HG02885 (cell line): ENCODE data around the gene KRT2.
"Not testable (repeated sequence)": the region's sequence is repeated elsewhere in the genome, so short reads cannot be mapped to it uniquely, and the experiment has no call there.

ENCODE experiments used
- ATAC-seq: cut with Tn5 transposase; IDR thresholded peaks from one replicate; pipeline ENCODE4 v1.9.1; 2021; ENCODE audit warnings: mild to moderate bottlenecking; ENCODE audit not compliant: unreplicated experiment, poor library complexity

Gene KRT2

GRCh38 chr12:52686063-52686462 is 34.1 kb upstream of the KRT2 start:
- no peak for ATAC-seq

DNA sequence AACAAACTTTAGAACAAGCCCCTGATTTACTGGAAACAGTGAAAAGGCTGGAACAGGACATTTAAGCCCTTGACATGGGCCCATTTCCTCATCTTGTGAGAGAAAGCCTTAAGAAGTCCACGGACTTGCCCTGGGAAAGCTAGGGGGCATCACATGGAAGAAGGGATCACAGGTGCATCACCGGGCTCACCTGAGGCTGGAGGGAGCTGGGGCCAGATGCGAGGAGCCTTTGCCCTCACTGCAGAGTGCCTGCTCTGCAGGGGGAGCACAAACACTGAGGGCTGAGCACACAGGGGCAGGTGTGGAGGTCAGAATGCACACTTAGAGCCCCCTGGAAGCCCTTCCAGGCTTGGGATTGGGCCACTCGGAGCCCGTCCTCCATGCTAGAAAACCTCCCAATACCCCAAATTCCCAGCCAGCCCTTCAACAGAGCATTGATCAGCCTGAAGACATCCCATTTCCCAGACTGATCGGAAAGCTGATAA is 33.4 kb upstream of the KRT2 start:
- no peak for ATAC-seq

DNA sequence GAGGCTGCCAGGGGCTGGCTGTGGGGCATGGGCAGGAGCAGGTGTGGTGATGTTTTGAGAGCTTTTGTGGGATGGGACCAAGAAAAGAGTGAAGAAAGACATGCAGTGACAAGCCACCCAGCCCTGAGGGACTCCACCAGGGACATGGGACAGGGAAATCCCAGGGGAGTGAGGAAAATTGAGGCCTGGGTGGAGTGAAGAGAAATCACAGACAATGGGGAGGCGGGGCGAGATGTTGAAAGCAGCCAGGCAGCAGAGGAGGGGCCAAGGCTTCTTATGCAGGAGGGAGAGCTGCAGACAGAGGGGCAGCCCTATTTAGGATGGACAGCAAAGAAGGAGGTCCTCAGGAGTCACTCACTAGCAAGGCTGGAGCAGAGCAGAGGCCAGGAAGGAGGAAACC is 32.4 kb upstream of the KRT2 start:
- no peak for ATAC-seq

DNA sequence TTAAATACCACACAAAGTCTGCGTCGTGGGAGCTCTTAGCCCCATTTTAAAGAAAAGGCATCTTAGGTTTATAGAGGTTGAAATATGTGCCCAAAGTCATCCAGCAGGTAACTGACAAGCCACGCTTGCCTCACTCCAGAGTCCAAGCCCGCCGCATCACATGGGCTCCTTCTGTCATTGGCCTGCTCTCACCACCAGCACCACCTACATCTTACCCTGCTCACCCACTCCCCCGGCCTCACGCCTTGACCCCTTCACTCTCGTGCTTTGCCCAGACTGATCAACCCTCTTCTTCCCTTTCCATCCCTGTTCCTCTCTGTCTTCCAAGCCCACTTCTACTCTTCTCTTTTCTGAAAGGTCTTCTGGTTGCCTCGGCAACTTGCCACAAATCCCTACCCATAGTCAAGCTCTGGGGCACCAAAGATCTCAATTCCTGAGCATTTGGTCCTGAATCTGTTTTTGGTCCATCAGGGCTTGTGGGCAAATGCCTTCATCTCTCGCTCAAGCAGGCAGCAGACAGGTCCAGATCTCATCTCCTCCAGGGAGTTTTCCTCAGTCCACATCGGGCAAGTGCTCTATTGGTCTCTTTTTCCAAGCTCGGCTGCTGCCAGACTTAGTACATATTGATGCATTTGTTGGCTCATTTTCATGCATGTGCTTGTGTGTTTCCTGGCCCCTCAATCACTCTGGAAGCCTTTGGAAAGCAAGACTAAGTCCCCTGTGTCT is 31.7 kb upstream of the KRT2 start:
- no peak for ATAC-seq

DNA sequence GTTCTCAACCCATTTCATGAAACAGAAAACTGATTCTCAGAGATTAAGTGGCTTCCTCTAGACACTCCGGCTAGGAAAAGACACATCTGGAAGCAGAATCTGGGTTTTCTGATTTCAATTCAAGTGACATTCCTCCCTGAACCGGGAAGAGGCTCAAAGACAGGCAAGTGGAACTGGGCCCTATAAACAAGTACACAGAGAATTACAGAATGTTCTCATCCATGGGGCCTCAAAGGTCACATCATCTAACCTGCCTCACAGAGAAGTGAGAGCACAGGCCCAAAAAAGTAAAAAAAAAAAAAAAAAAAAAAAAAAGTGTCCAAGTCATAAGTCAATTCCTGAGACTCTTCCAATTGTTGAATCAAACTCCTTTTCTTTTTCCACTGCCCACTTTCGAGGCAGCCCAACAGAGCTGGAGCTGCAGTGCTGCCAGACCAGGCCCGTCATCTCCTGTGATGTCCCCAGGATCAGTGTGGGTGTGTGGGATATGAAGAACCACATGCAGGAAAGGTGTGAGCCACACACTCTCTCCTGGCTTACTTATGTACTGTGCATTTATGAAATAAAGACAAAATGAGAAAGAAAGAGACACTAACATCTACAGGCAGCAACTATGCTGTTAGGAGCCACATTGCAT is 31.0 kb upstream of the KRT2 start:
- ATAC-seq: no peak

DNA sequence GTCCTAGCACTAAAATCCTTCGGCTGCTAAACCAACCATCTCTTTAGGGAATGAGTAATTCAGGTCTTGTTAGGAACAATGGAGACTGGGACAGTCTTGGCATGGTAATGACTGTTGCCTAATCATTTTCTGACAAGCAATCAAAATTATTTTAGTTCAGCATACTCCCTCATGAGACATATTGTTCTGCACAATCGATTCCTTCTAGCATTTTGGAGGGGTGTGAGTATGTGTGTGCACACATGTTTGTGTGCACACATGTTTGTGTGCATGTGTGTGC is 30.3 kb upstream of the KRT2 start:
- no peak for ATAC-seq

DNA sequence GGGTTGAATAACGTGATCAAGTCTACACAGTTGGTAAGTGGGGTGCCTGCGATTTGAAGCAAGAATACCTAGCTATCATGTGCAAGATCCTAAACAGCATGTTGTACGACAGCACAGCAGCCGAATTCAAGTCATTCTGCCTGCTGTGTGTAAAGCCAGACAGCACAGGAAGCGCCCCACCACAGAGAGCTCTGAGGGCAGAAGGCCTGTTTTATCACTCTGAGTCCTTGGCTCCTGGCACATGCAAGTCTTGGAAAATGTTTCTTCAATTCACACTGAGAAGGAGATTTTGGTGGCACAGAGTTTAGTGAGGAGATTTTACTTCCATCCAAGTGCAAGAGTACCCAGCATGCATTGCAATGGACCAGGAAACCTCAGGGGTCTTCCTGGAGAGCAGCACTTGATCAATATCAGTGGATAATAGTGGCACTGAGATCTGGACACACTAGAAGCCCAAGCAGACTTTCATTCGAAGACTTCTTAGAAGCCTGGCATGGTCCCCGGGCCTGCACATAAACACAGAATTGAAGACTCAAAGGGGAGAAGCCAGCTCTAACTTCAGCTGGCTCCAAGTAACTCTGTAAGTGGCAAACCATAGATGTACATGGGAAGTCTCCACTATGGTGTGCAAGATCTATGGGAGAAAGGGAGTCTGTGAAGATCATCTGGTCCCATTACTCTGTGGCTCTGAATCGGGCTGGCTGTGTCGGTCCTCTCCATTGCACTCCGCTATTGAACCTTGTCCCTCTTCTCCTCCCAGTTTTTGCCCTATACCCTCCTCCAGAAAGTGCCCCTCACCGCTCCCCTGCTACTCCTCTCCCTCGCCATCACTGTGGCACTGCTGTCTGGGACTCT is 29.7 kb upstream of the KRT2 start:
- ATAC-seq: no peak

- no peak for ATAC-seq
Observed at GRCh38 chr12:52680363-52680762, 28.4 kb upstream of the KRT2 start, which contains the start of gene KRT1. TSS of gene KRT1 (minus strand) at chr12:52680407. CDS start at chr12:52680348, 59 bp downstream.

DNA sequence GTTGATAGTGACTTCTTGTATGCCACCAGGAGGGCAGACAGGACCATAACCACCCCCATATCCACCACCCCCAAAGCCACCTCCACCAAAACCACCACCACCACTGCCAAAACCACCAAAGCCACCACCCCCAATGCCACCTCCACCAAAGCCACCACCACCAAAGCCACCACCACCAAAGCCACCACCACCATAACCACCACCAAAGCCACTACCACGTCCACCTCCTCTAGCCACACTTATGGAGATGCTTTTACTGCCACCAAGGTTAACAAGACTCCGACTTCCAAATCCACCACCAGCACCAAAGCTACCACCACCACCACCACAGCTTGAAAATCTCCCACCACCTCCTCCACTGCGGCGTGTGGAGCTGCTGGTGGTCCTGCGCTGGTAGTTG is 27.9 kb upstream of the KRT2 start:
- ATAC-seq: no peak

DNA sequence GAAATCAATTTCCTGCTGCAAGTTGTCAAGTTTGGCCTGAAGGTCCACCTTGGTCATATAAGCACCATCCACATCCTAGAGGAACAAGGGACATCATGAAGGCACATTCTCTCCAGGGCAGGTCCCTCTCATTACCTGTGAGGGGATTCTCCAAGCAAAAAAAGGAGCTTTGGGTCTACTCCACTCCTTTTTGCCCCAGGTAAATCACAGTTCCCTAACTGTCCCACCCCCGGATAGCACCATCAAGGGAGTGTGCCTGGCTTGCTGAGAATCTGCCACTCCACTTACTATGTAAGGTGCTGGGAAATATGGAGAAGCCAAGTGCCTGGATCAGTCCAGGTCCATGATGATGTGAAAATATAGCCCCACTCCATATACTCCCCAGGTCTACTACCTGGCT is 25.7 kb upstream of the KRT2 start:
- ATAC-seq: no peak

DNA sequence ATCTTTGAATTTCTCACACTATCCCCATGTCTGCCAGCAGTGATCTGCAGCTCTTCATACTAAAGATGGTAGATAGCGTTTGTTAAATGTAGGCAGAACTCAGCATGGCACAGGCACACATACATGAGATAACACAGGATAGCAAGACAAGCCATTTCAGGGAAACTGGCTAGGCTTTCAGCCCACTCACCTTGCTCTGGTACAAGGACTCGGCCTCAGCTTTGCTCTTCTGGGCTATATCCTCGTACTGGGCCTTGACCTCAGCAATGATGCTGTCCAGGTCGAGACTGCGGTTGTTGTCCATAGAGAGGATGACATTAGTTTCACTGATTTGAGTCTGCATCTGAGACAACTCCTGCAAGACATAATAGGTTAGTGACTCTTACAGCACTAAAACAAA is 25.1 kb upstream of the KRT2 start:
- ATAC-seq: no peak

DNA sequence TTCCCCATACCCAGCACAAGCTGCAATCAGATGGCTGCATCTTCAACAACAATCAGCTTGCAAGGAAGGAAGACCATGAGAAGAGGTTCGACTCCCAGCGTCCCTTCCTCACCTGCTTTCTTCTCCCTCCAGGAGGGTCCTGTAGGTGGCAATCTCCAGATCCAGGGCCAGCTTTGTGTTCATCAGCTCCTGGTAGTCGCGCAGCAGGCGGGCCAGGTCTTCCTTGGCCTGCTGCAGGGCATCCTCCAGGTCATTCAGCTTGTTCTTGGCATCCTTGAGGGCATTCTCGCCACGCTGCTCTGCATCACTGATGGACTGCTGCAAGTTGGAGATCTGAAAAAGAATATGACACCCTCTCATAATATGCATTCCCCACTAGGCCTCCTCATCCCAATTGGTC is 24.2 kb upstream of the KRT2 start:
- no peak for ATAC-seq

- ATAC-seq: no peak
Observed at GRCh38 chr12:52675301-52675701, 23.3 kb upstream of the KRT2 start.

- no peak for ATAC-seq
Observed at GRCh38 chr12:52674433-52674775, 22.4 kb upstream of the KRT2 start.

- no peak for ATAC-seq
Observed at GRCh38 chr12:52673713-52674432, 21.9 kb upstream of the KRT2 start.

DNA sequence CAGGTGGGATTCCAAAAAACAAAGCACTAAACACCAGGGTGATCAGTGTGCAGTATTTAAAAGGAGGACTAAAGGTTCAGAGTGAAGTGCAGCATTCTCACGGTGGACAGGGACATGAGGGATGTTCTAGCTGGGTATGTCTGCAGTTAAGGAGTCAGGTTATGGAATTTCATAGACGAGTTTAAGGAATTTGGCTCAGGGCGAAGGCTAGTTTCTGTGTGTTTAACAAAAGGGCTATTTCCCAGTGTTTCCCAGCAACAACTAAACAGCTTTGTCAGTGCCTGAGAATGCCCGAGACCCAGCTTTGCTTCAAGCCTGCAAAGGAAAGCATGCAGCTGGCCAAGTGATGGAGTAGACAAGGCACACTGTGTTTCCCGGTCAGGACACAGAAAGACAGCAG is 21.2 kb upstream of the KRT2 start:
- ATAC-seq: no peak

DNA sequence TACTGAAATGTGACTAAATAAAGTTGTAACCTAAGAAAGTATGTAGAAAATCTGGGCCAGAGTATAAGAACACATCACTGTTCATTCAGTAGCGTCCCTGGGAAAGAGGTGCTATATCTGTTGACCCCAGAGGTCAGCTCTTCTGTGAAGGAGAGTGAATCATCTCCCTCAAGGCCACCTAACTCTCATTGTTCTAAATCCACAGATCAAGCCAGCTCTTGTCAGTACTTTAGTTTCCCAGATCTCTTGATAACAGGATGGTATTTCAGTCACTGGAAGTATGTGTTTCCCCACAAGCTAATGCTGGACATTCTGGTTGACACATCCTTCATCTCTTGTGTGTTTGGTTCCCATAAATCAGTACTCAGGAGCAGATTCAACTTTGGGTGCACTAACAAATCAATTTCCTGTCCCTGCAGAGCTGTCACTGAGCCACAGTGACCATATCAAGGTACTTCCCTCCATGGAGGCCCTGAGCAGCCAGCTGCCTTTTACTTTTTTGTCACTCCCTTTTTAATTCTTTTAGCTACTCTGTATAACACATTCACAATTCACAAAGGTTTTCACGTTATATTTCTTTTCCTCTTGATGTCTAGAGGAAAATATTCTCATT is 20.4 kb upstream of the KRT2 start:
- no peak for ATAC-seq

GRCh38 chr12:52670961-52671360 is 18.9 kb upstream of the KRT2 start:
- ATAC-seq: no peak

DNA sequence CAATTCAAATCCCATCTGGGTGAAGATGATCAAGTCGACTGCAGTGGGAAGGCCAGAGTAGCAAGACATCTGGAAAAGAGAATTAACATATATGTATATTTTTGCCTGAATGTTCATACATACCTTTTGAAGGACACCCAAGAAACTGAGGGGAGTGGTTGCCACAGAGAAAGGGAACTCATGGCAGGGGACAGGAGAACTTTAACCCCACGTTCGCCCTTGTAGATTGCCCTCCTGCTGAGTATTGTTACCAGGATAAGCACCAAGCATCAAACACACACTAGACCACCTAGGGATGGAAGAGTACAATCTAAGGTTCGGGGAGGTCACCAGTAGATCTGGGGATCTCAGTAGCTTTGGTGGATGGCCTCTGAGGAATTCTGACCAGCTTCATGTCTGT is 18.5 kb upstream of the KRT2 start:
- ATAC-seq: no peak

GRCh38 chr12:52669941-52670340 is 17.9 kb upstream of the KRT2 start:
- not testable (repeated sequence) for ATAC-seq
